Testis (tissue), 2 donors: ENCODE results near the gene EVC2.

ENCODE experiments used
- CTCF ChIP-seq, 3 experiments: fragments of 450-650 bp in 2 of 3; fragments of 200-600 bp in 1 of 3; sonication (generic) in 1 of 3; IDR thresholded peaks; one replicate each; pipeline ENCODE4 v1.5.1; 2016 to 2019; ENCODE audit warnings: antibody characterized with exemption in 3 of 3, mild to moderate bottlenecking in 2 of 3, moderate library complexity in 1 of 3
- POLR2A ChIP-seq: fragments of 450-650 bp; IDR thresholded peaks from one replicate; pipeline ENCODE4 v1.6.1; 2017; ENCODE audit warnings: antibody characterized with exemption, mild to moderate bottlenecking, moderate library complexity

- no peak for TF ChIP-seq CTCF (IDR thresholded peaks at IDR 0.05)
- TF ChIP-seq POLR2A: no peak
Measured at GRCh38 chr4:5713861-5714260, 5.5 kb upstream of the EVC2 start.
